MM.1S (cell line): ENCODE measurements around the gene HPS4.

Experiments
- CTCF ChIP-seq: fragments of 300-600 bp; sonication (generic); IDR thresholded peaks from 2 replicates; pipeline ENCODE4 v1.5.1; 2016; ENCODE audit warnings: antibody characterized with exemption, low read length, mixed read lengths
- EZH2phosphoT487 ChIP-seq: fragments of 300-600 bp; sonication (generic); IDR thresholded peaks from 2 replicates; pipeline ENCODE4 v1.6.1; 2018; ENCODE audit warnings: antibody characterized with exemption, low read length

GRCh38 chr22:26448941-26449340 lies 34.6 kb downstream of the HPS4 start:
- TF ChIP-seq CTCF (no peak), EZH2phosphoT487 (no peak)
